ENCODE measurements around the gene DDR1.
"Not testable (repeated sequence)": the region's sequence is repeated elsewhere in the genome, so short reads cannot be mapped to it uniquely, and the experiment has no call there.

Gene DDR1

GRCh38 chr6:30844118-30844535 is 40.2 kb upstream of the DDR1 start:
- peak; percentile 33 for TF ChIP-seq CTCF (conservative IDR thresholded peaks at IDR 0.05; ENCODE audit: low read length)
- peak; percentile 79 for DNase-seq (ENCODE audit: low read depth)
- no peak overlapping the region for H3K4me3 ChIP-seq (ENCODE audit: low read length)

- no peak for DNase-seq (ENCODE audit: low read depth)
- no peak overlapping the region for H3K4me3 ChIP-seq (ENCODE audit: low read length)
- TF ChIP-seq CTCF (conservative IDR thresholded peaks at IDR 0.05; ENCODE audit: low read length) = no peak
Observed at GRCh38 chr6:30845183-30845582, 39.1 kb upstream of the DDR1 start.

GRCh38 chr6:30847421-30847970 is 36.8 kb upstream of the DDR1 start:
- TF ChIP-seq CTCF (conservative IDR thresholded peaks at IDR 0.05; ENCODE audit: low read length) = no peak
- no peak for DNase-seq (ENCODE audit: low read depth)
- no peak overlapping the region for H3K4me3 ChIP-seq (ENCODE audit: low read length)

- no peak overlapping the region for H3K4me3 ChIP-seq (ENCODE audit: low read length)
- TF ChIP-seq CTCF (conservative IDR thresholded peaks at IDR 0.05; ENCODE audit: low read length) = no peak
- DNase-seq (ENCODE audit: low read depth) = no peak
Observed at GRCh38 chr6:30847971-30848436, 36.3 kb upstream of the DDR1 start.

GRCh38 chr6:30849903-30850651 is 34.2 kb upstream of the DDR1 start:
- TF ChIP-seq CTCF (conservative IDR thresholded peaks at IDR 0.05; ENCODE audit: low read length) = no peak
- no peak for DNase-seq (ENCODE audit: low read depth)

DNA sequence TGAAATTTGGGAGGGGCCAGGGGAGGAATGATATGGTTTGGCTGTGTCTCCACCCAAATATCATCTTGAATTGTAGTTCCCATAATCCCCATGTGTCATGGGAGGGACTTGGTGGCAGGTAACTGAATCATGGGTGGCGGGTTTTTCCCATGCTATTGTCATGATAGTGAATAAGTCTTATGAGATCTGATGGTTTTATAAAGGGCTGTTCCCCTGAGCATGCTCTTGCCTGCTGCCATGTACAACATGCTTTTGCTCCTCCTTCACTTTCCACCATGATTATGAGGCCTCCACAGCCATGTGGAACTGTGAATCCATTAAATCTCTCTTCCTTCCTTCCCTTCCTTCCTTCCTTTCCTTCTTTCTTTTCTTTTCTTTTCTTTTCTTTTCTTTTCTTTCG is 31.9 kb upstream of the DDR1 start:
- H3K4me3 ChIP-seq (ENCODE audit: low read length); DNase-seq (ENCODE audit: low read depth): not testable (repeated sequence)

More at GRCh38 chr6:30849903-30850651, 34.2 kb upstream of the DDR1 start:
- H3K4me3 ChIP-seq (ENCODE audit: low read length) = no peak overlapping the region

- H3K4me3 ChIP-seq (ENCODE audit: low read length) = no peak overlapping the region
- DNase-seq (ENCODE audit: low read depth) = no peak
- TF ChIP-seq CTCF (conservative IDR thresholded peaks at IDR 0.05; ENCODE audit: low read length) = no peak
Observed at GRCh38 chr6:30854285-30855040, 29.9 kb upstream of the DDR1 start.
